GM19468 (cell line): Measurements from ENCODE around the gene CCDC88C.
"Not testable (repeated sequence)": the region's sequence is repeated elsewhere in the genome, so short reads cannot be mapped to it uniquely, and the experiment has no call there.

ENCODE experiments used
- ATAC-seq: cut with Tn5 transposase; IDR thresholded peaks from one replicate; pipeline ENCODE4 v1.9.1; 2021; ENCODE audit warnings: mild to moderate bottlenecking, moderate library complexity, moderate number of reproducible peaks; ENCODE audit not compliant: unreplicated experiment; ENCODE audit errors: extremely low read depth

CCDC88C gene

GRCh38 chr14:91417120-91417982, at the start of gene CCDC88C:
Gene CCDC88C (minus strand): TSS chr14:91417820. CDS start chr14:91417690, 130 bp downstream.
- peak; percentile 24 for ATAC-seq

- no peak for ATAC-seq
Measured at GRCh38 chr14:91466192-91466591, 48.6 kb upstream of the CCDC88C start.

GRCh38 chr14:91464615-91465205, 47.1 kb upstream of the CCDC88C start:
- ATAC-seq: no peak

GRCh38 chr14:91458612-91459011, 41.0 kb upstream of the CCDC88C start:
- no peak for ATAC-seq

GRCh38 chr14:91456283-91456682, 38.7 kb upstream of the CCDC88C start:
- no peak for ATAC-seq

GRCh38 chr14:91454580-91454979, 37.0 kb upstream of the CCDC88C start:
- ATAC-seq: no peak

GRCh38 chr14:91454155-91454554, 36.5 kb upstream of the CCDC88C start:
- ATAC-seq: no peak

- ATAC-seq: no peak
Measured at GRCh38 chr14:91453744-91454143, 36.1 kb upstream of the CCDC88C start.

GRCh38 chr14:91444335-91445020, 26.9 kb upstream of the CCDC88C start:
- ATAC-seq: no peak

- ATAC-seq: no peak
Measured at GRCh38 chr14:91439345-91439744, 21.7 kb upstream of the CCDC88C start.

GRCh38 chr14:91438845-91439244, 21.2 kb upstream of the CCDC88C start:
- no peak for ATAC-seq

GRCh38 chr14:91436266-91436665, 18.6 kb upstream of the CCDC88C start:
- not testable (repeated sequence) for ATAC-seq

GRCh38 chr14:91429385-91429784, 11.8 kb upstream of the CCDC88C start:
- ATAC-seq: no peak

- ATAC-seq: not testable (repeated sequence)
Measured at GRCh38 chr14:91428931-91429330, 11.3 kb upstream of the CCDC88C start.

- not testable (repeated sequence) for ATAC-seq
Measured at GRCh38 chr14:91425531-91425944, 7.9 kb upstream of the CCDC88C start.

- no peak for ATAC-seq
Measured at GRCh38 chr14:91424813-91425530, 7.4 kb upstream of the CCDC88C start.

- no peak for ATAC-seq
Measured at GRCh38 chr14:91420686-91421085, 3.1 kb upstream of the CCDC88C start.

- ATAC-seq: no peak
Measured at GRCh38 chr14:91419451-91419850, 1.8 kb upstream of the CCDC88C start.

GRCh38 chr14:91419044-91419397, 1.4 kb upstream of the CCDC88C start:
- ATAC-seq: no peak

- no peak for ATAC-seq
Measured at GRCh38 chr14:91418387-91419043, 895 bp upstream of the CCDC88C start.
